PFSK-1 (cell line): Measurements from ENCODE around the gene PRDM15.

Experiments
- FOXP2 ChIP-seq: optimal IDR thresholded peaks from 2 replicates; pipeline ENCODE3; 2011; ENCODE audit warnings: borderline replicate concordance, control low read depth, inconsistent platforms; ENCODE audit not compliant: insufficient read depth; ENCODE audit errors: extremely low read length, extremely low read depth
- POLR2AphosphoS5 ChIP-seq: IDR thresholded peaks from 2 replicates; pipeline ENCODE4 v1.6.1; 2012; ENCODE audit warnings: low read depth, mild to moderate bottlenecking, control low read depth, low read length, moderate library complexity
- REST ChIP-seq, 2 experiments: IDR thresholded peaks; 2 replicates each; pipeline versions ENCODE4 v1.6.1 to v1.8.0; 2011 to 2012; ENCODE audit warnings: low read depth in 2 of 2, low read length in 2 of 2, control low read depth in 1 of 2, inconsistent platforms in 1 of 2, mild to moderate bottlenecking in 1 of 2, moderate library complexity in 1 of 2; ENCODE audit not compliant: insufficient read depth in 1 of 2
- SIN3A ChIP-seq: IDR thresholded peaks from 2 replicates; pipeline ENCODE4 v1.6.1; 2012; ENCODE audit warnings: mild to moderate bottlenecking, low read length, moderate library complexity, borderline replicate concordance; ENCODE audit not compliant: insufficient read depth
- TAF1 ChIP-seq: IDR thresholded peaks from 2 replicates; pipeline ENCODE4 v1.6.1; 2012; ENCODE audit warnings: low read length, control low read depth, borderline replicate concordance; ENCODE audit not compliant: insufficient read depth

The PRDM15 gene

GRCh38 chr21:41875086-41875485 lies 4.1 kb downstream of the PRDM15 start:
- TF ChIP-seq SIN3A, result no peak
- TF ChIP-seq REST (IDR thresholded peaks at IDR 0.05; ENCODE audit: insufficient read depth in 1 of 2, low read depth in 2 of 2, low read length in 2 of 2), result no peak
- no peak for TF ChIP-seq TAF1
- no peak for TF ChIP-seq FOXP2
- no peak for TF ChIP-seq POLR2AphosphoS5

GRCh38 chr21:41874611-41875010 lies 4.5 kb downstream of the PRDM15 start:
- TF ChIP-seq REST (IDR thresholded peaks at IDR 0.05; ENCODE audit: insufficient read depth in 1 of 2, low read depth in 2 of 2, low read length in 2 of 2) (no peak), POLR2AphosphoS5 (no peak), SIN3A (no peak), TAF1 (no peak), FOXP2 (no peak)

- no peak for TF ChIP-seq TAF1
- TF ChIP-seq REST (IDR thresholded peaks at IDR 0.05; ENCODE audit: insufficient read depth in 1 of 2, low read depth in 2 of 2, low read length in 2 of 2), result no peak
- TF ChIP-seq FOXP2, result no peak
- no peak for TF ChIP-seq POLR2AphosphoS5
- no peak for TF ChIP-seq SIN3A
Measured at GRCh38 chr21:41873426-41873825, 5.7 kb downstream of the PRDM15 start.

GRCh38 chr21:41873005-41873404 lies 6.1 kb downstream of the PRDM15 start:
- no peak for TF ChIP-seq SIN3A

- no peak for TF ChIP-seq POLR2AphosphoS5
- TF ChIP-seq SIN3A, result no peak
- no peak for TF ChIP-seq TAF1
- TF ChIP-seq FOXP2, result no peak
- no peak for TF ChIP-seq REST (IDR thresholded peaks at IDR 0.05; ENCODE audit: insufficient read depth in 1 of 2, low read depth in 2 of 2, low read length in 2 of 2)
Measured at GRCh38 chr21:41871293-41872030, 7.7 kb downstream of the PRDM15 start.
